ENCODE results near the gene TANGO2.

The TANGO2 gene

DNA sequence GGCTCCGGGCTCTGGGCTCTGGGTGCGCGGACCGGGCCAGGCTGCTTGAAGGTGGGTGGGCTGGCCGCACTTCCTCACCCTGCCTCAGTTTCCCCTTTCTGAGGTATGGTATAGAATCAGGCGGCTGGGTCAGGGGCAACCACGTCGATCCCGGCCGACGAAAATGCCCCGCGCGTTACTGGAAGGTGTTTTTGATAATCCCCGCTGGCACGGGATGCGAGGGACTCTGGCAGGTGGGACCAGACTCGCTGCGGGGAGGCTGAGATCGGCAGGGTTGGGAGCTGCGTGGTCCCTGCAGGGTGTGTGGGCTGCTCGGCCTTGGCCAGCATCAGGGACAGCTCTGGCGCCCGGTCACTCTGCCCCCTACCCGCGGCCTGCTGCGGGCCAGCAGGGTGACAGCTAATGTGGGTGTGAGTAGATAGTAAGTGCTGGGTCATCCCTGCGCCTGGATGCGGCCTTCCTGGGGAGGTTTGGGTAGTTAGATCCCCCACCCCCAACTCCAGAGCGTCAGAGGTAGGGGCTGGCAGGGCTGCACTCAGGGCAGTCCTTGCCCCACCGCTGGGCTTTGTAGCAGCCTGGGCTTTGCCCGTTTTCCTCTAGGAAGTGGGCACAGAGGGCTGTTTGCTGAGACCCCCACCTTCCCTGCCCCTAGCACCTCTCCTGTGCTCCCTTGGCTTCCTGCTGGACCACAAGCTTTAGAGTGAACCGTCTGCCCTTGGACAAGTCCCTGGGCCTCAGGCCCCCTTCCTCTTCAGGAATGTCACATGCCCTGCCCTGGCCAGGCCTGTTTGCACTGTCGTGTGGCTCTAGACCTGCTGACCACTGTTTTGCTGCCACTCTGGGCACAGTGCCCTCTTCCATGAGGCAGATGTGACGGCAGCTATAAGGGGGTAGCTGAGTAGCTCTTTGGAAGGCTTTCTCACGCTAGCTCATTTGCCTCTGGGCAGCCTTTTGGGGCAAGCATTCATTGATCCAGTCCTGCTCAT is 579 bp downstream of the TANGO2 start:
- H3K4me3 ChIP-seq: peak overlapping the region; percentile 57 to 98 (median 91)
- peak overlapping the region; percentile 73 to 98 (median 92) for H3K27ac ChIP-seq

DNA sequence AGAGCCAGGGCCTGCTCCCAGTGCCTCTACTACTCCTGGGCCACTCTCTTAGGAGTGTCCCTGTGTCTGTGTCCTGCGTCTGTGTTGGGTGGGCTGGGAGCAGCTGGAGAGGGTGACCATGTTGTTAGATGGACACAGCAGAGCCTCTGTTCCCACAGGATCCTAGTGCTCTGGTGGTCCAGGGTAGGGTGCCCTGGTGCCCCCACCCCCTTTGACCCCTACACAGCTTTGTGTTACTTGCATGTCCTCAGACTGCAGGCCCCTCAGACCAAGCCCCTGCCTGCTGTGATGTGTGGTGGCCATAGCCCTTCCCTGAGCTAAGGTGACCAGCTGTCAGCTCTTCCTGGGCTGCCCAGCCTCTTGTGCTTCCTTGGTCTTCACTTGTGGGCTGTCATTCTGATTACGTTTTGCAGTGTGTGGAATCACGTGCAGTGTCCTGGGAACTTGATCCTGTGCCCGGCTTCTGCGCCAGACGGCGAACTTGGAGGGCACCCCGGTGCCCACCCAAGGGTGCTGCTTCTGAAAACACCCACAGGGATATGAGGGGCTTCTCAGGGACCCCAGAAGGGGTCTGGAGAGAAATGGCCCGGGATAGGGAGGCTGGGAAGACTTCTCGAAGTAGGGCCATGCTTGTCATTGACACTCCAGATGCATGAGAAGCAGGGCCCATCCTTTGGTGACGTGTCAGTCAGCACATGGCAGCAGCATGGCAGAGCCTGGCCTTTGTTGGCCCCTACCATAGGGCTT is 1.5 kb downstream of the TANGO2 start:
- Histone ChIP-seq H3K27ac (peak overlapping the region in 18 of 21 experiments; percentile 20 to 98 (median 92)), H3K4me3 (peak overlapping the region in 4 of 7 experiments; percentile 57 to 98 (median 90))

DNA sequence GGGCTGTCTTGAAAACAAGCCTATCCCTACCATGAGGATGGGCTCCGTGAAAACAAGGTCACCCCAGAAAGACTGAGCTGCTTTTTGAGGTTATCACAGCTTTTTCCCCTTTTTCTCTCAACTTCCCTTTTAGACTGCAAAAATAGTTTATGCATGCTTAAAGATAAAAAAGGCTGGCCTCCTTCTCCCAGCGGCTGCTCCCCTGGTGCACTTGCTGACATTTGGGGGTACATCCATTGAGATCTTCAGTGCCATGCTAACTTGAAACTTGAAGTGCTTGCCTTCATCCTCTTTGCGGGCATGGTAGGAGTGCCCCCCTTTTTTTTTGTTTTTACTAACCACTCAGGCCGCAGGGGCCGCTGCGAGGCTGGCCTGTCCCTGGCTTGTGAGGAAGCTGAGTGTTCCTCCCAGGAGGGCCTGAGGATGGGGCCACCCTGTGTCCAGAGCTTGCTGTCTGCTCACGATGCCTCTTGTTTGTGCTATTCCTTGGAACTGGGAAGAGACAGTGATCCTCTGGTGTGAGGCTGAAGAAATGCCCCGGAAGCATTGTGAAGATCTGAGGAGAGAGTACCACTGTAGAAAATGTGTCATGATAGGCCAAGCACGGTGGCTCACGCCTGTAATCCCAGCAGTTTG is 2.2 kb downstream of the TANGO2 start:
- H3K4me3 ChIP-seq: no peak overlapping the region
- peak overlapping the region in 9 of 21 experiments; percentile 20 to 98 (median 94) for H3K27ac ChIP-seq

DNA sequence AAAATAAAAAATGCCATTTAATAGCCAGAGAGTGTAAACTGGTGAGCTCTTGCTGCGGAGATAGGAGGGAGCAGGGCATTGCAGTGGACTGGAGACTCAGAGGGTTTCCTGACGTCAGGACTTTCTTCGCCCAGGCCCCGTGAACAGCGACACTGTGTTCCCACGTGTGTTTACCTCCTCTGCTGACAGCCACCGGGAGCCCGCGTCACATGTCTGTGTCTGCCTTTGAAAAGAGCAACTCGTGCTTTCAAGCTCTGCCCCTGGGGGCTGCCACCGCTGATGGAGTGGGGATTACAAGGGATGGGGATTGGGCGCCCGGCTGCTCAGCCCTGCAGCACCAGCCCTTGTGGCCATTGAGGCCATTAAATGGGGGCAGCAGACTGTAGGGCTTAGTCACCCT is 3.3 kb downstream of the TANGO2 start:
- no peak overlapping the region for H3K4me3 ChIP-seq
- H3K27ac ChIP-seq: no peak overlapping the region

DNA sequence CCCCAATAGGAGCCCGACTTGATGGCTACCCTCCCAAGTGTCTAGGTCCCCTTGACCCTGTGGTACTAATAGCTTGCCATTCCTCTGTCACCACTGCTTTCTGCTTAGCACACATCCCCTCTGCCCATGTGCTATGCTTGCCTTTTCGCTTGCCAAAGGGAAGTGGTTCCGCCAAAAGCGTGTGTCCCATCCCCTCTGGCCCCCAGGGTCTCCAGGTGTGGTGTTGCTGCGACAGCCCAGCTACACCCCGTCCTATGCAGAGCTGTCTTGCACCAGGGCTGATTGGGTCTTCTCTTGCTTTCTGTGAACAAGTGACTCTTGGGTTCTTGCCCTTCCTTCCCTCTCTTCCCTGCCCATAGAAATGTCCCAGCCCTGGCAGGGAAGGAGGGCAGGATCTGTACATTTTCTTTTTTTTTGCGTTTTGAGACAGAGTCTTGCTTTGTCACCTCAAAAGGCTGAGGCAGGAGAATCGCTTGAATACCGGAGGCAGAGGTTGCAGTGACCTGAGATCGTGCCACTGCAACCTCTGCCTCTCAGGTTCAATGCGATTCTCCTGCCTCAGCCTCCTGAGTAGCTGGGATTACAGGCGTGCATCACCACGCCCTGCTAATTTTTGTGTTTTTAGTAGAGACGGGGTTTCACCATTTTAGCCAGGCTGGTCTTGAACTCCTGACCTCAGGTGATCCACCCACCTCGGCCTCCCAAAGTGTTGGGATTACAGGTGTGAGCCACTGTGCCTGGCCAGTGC is 3.9 kb downstream of the TANGO2 start:
- H3K27ac ChIP-seq: no peak overlapping the region
- H3K4me3 ChIP-seq: no peak overlapping the region

DNA sequence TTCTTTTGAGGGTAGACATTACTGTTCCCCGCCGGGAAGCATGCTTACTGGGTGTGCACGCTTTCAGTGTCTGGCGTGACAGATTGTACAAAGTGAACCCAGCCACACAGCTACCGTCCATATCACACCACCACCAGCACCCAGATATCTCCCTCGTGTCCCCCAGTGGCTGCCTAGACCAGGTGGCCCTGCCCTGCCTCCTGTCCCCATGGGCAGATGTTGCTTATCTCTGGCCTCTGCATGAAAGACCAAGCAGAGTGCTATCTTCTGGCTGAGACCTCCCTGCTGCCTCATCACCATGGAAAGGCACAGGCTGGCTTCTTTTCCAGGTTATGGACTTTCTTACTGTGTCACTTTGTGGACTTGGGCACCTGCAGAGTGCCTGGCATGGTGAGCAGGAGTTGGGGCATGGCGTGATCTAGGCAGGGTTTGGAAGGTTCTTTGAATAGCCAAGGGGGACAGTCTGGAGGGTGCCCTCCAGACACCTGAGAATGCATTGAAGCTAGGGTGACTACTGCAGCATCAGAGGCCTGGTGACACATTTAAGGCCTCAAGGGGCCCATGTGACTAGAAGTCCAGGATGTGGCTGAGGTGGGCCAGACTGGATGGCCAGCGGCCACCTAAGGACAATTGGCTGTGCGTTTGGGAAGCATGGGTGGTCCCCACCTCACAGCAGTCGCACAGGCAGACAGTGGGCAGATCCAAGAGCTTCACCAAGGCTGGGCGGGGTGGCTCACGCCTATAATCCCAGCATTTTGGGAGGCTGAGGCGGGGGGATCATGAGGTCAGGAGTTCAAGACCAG is 4.7 kb downstream of the TANGO2 start:
- no peak overlapping the region for H3K27ac ChIP-seq
- H3K4me3 ChIP-seq: no peak overlapping the region

DNA sequence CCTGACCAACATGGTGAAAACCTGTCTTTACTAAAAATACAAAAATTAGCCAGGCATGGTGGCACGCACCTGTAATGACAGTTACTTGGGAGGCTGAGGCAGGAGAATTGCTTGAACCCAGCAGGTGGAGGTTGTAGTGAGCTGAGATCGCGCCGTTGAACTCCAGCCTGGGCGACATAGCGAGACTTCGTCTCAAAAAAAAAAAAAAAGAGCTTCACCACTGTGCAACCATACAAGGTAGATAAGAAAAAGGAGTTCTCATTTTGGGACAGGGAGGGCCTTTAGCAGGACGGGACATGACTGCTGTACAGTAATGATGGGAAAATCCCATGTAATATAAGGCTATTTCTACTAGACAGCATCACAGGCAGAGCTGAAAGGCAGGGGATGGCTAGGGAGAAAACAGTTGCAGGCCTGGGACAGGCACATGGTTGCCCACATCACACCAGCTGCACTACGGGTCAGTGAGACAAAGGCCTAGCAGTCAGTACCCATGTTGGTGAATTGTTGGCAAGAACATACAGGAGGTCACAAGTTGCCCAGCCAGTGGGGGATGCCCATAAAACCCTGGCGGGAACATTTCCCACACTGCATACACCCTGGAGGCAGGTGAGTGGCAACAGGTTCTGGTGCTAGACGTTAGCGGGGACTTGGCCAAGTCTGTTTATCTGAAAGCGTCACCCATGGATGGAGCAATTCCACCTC is 5.4 kb downstream of the TANGO2 start:
- Histone ChIP-seq H3K27ac (no peak overlapping the region), H3K4me3 (no peak overlapping the region)

DNA sequence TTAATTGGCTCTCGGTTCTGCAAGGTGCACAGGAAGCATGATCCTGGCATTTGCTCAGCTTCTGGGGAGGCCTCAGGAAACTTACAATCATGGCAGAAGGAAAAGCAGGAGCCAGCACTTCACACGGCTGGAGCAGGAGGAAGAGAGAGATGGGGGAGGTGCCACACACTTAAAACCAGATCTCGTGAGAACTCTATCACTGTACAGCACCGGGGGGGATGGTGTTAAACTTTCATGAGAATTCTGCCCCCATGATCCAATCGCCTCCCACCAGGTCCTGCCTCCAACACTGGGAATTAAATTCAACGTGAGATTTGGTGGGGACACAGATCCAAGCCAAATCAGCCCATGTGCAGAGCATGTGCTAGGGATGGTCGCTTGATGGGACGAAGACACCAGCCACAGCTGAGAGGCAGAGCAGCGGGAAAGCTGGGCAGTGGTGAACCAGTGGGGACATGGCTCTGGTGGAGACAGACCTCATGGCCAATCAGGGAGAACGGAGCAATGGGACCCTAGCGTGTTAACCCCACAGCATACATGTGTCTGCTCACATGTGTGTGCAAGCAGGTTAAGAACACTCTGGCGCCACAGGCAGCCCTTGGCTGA is 6.2 kb downstream of the TANGO2 start:
- no peak overlapping the region for H3K27ac ChIP-seq
- H3K4me3 ChIP-seq: no peak overlapping the region

DNA sequence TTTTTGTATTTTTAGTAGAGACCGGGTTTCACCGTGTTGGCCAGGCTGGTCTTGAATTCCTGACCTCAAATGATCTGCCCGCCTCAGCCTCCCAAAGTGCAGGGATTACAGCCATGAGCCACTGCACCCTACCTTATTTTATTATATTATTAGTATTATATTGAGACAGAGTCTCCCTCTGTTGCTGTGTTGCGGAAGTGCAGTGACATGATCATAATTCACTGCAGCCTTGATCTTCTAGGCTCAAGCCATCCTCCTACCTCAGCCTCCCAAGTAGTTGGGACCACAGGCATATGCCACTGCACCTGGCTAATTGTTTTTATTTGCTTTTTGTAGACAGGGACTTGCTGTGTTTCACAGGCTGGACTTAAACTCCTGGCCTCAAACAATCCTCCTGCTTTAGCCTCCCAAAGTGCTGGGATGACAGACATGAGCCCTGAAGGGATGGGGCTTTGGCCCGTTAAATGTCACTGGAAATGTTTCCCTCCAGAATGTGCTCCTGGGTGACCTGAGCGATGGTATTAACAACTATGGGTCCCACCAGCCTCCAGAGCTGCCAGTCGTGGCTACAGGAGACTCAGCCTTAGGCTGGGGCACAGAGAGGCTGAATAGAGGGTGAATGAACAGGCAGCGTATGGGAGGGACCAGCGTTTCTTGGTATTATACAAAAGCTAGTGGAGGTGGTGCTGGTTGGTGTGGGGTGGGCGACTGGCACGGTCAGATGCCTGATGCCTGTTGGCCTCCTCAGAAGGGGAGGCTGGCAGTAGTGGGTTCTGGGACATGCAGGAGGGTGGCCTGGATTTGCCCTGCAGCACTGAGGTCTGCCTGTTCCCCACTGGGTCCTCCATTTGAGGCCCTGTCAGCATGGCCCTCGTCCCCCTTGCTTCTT is 7.3 kb downstream of the TANGO2 start:
- peak overlapping the region in 1 of 21 experiments; percentile 37 for H3K27ac ChIP-seq
- H3K4me3 ChIP-seq: no peak overlapping the region

DNA sequence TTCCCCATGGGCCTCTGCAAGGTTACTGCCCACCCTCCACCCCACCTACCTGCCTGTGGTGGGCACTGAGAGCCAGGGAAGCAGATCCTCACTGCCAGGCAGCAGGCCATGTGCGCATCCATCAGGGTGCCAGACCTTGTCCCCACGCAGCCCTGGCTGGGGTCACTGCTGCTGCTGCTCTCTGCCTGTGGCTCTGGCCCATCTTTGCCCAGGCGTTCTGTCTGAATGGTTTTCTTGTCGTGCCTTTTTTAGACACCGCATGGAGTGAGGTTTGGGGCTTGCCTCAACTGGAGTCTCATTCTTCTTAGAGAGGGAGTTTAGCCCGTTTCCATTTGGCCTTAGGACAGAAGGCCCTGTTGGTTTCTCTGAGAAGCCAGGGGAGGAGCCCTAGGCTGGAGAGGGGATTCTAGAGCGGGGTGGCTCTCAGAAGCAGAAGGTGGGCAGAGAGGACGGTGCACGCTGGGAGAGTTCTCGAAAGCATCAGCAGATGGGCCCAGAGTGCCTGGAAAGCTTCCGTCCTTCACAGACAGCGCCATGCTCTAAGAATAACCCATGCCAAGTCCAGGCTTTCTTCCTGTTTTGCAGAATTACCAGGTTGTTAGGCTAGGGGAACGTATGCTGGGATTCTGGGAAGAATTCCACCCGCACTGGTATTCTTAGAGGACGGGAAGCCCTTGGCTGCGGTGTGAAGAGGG is 8.1 kb downstream of the TANGO2 start:
- peak overlapping the region in 2 of 21 experiments; percentile 16 to 37 for H3K27ac ChIP-seq
- no peak overlapping the region for H3K4me3 ChIP-seq

DNA sequence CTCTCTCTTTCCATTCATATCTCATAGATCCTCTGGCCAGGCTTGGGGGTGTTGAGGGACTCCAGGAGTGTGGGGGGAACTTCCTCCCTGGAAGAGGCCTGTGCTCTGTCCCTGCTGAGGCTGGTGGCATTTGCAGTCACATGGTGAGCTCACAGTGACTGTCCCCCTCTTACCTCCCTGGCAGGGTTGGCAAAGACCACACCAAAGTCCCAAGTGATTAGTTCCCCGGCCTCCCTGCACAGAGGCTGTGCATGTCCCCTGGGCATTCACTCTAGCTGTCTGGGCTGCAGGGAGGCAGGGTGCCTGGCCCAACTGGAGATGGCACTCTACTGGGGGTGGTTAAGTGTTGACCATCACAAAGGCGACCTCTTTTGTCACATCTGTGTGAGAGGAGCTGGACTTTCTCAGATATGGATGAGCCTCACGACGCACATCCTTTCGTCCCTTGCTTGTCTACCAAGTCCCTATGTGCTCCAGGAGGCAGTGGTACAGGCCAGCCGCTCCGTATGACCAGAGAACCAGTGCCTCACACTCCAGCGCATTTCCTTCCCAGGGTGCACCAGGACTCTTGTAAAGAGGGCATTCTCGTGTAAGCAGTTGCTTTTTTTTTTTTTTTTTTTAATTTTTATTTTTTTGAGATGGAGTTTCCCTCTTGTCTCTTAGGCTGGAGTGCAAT is 8.8 kb downstream of the TANGO2 start:
- Histone ChIP-seq H3K4me3 (no peak overlapping the region), H3K27ac (peak overlapping the region in 1 of 21 experiments; percentile 32)

DNA sequence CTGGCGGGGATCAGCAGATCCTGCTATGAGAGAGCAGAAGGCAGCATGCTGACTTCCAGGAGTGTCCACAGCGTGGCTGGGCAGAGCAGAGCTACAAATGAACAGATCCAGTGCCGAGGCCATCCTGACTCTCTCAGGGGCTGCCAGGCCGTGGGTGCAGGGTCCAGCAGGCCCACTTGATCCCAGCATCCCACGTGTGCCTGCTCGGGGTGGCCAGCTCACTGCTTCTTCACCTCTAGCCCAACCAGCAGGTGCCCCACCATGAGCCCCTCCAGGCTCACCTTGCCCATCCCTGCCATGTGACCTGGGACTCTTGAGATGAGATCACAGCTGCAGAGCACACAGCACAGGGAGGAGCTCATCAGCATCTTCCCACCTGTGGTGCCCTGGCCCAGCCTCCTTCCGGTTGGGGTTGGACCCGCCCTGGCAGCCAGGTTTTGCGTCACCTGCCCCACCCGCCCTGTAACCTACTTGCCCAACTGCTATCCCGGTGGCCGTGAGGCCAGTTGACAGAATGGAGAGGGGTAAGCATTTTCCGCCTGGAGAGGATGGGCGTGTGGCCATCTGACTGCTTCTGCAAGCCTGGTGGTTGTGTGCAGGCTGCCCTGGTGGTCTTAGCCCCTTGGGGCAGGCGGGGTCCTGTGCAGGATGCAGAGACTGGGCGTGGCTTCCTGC is 11.0 kb downstream of the TANGO2 start:
- no peak overlapping the region for H3K4me3 ChIP-seq
- H3K27ac ChIP-seq: peak overlapping the region in 6 of 21 experiments; percentile 30 to 47 (median 40)

DNA sequence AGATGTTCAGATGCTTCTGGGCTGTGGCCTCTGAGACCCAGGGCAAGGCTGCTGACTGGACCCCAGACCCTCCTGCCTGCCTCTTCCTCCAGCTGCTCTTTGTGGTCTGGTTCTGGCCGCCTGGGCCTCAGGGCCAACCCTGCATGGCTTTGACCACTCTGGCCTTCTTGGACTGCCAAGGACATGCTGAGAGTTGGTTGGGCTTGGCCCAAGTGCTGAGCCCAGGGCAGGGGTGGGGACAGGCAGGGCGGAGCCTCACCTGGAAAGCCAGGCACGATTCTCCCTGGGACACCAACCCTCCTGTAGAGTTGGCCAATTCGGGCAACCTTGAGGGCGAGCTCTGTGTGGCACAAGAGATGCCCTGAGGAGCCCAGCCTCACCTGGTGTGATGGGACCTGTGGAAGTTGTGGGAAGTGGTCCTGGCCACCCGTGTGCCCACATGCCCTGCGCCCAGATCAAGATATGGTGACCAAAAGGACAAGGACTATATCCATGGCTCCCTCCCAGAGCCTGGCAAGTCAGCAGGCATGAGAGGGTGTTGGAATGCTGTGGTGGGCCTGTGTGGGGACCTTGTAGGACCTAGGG is 11.6 kb downstream of the TANGO2 start:
- H3K27ac ChIP-seq: peak overlapping the region in 7 of 21 experiments; percentile 3 to 47 (median 32)
- no peak overlapping the region for H3K4me3 ChIP-seq

DNA sequence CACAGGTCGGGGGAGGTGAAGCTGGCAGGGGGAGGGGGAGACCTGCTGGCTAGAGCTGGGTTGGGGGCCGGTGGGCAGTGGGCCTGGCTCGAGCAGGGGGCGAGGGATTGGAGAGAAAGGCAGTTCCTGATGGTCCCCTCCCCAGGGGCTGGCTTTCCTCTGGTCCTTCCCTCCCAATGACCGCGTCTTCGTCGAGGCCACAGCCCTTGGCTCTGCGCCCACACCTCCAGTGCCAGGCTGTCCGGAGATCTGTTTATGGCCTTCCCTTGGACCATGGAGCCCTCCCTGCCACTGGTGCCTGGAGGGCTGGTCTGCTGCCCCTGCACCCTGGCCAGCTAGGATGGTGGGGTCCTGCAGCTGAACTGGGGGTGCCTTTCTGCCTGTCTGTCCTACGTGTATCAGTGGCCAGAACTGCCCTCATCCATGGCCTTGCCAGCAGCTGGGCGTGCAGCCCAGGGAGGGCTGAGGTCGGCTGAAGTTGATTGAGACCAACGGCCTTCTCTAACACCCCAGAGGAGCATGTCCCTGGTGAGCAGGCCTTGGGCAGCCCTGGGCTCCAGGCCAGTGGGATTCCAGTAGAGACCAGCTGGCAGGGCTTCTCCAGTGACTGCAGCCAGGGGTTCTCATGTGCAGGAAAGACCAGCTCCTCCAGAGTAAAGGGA is 12.3 kb downstream of the TANGO2 start:
- peak overlapping the region in 4 of 21 experiments; percentile 3 to 47 (median 32) for H3K27ac ChIP-seq

More for the DNA sequence above, 12.3 kb downstream of the TANGO2 start:
- no peak overlapping the region for H3K4me3 ChIP-seq

All from skin epidermis (tissue), 12 donors.